ENCODE data around the gene SUGCT. TPM values are rescaled to one million over a fixed set of nuclear protein-coding genes. Genes with fewer than 3 reads are reported as not detected.

SUGCT gene
- total RNA-seq, 4 donors from 2014 or later, result 7.8 to 15.0 (median 12.8) TPM

- no peak overlapping the region for H3K27ac ChIP-seq (replicated peaks in 1 of 4)
These were observed 384.2 kb downstream of the SUGCT start for GRCh38 chr7:40519009-40519408.

GRCh38 chr7:40520986-40521738, 386.4 kb downstream of the SUGCT start:
- DNase-seq (ENCODE audit: extremely low spot score), result no peak
- H3K27me3 ChIP-seq, result no peaks in the 10 kb centered on the region
- H3K27ac ChIP-seq (replicated peaks in 1 of 4), result peak overlapping the region; percentile 37 to 70 (median 52)
- TF ChIP-seq EP300 (IDR thresholded peaks at IDR 0.05), result no peak
- no peak for TF ChIP-seq CTCF (IDR thresholded peaks at IDR 0.05)
- no peak for TF ChIP-seq POLR2AphosphoS5 (IDR thresholded peaks at IDR 0.05)
- no peak for TF ChIP-seq POLR2A (IDR thresholded peaks at IDR 0.05; ENCODE audit: low read depth)
- H3K4me1 ChIP-seq, result peaks cover 0 to 38% (median 23%) of the 10 kb centered on the region in 4 donors
- H3K4me3 ChIP-seq, result no peak overlapping the region
- no peaks in the 10 kb centered on the region for H3K36me3 ChIP-seq
- H3K9me3 ChIP-seq, result no peaks in the 10 kb centered on the region
- intact Hi-C loops (cut with DNase I), result no loop called here
- 51% methylated on average over 7 of the region's 7 CpGs for WGBS

More at GRCh38 chr7:40519009-40519408, 384.2 kb downstream of the SUGCT start:
- Histone ChIP-seq H3K4me1 (peaks cover 0 to 20% (median 9%) of the 10 kb centered on the region in 4 donors), H3K4me3 (no peak overlapping the region), H3K36me3 (no peaks in the 10 kb centered on the region), H3K27me3 (no peaks in the 10 kb centered on the region), H3K9me3 (no peaks in the 10 kb centered on the region)
- WGBS, result 99% methylated on average over 3 of the region's 3 CpGs
- TF ChIP-seq CTCF (IDR thresholded peaks at IDR 0.05) (no peak), POLR2AphosphoS5 (IDR thresholded peaks at IDR 0.05) (no peak), EP300 (IDR thresholded peaks at IDR 0.05) (no peak), POLR2A (IDR thresholded peaks at IDR 0.05; ENCODE audit: low read depth) (no peak)
- no peak for DNase-seq (ENCODE audit: extremely low spot score)
- intact Hi-C loops (cut with DNase I), result no loop called here

- peak overlapping the region; percentile 5 to 63 (median 34) for H3K27ac ChIP-seq (replicated peaks in 1 of 4)
- no peak for DNase-seq (ENCODE audit: extremely low spot score)
- no peaks in the 10 kb centered on the region for H3K27me3 ChIP-seq
- intact Hi-C loops (cut with DNase I), result no loop called here
- WGBS, result 35% methylated on average over 3 of the region's 3 CpGs
- H3K4me3 ChIP-seq, result no peak overlapping the region
- TF ChIP-seq POLR2AphosphoS5 (IDR thresholded peaks at IDR 0.05), result no peak
- TF ChIP-seq EP300 (IDR thresholded peaks at IDR 0.05), result no peak
- TF ChIP-seq CTCF (IDR thresholded peaks at IDR 0.05), result no peak
- no peak for TF ChIP-seq POLR2A (IDR thresholded peaks at IDR 0.05; ENCODE audit: low read depth)
- H3K4me1 ChIP-seq, result peaks cover 0 to 52% (median 39%) of the 10 kb centered on the region in 4 donors
- no peaks in the 10 kb centered on the region for H3K36me3 ChIP-seq
- no peaks in the 10 kb centered on the region for H3K9me3 ChIP-seq
These were observed 391.0 kb downstream of the SUGCT start for GRCh38 chr7:40525764-40526163.

- Histone ChIP-seq H3K27me3 (no peaks in the 10 kb centered on the region), H3K9me3 (no peaks in the 10 kb centered on the region), H3K4me1 (peaks cover 0 to 38% (median 32%) of the 10 kb centered on the region in 4 donors), H3K27ac (replicated peaks in 1 of 4) (peak overlapping the region; percentile 5 to 63 (median 34)), H3K4me3 (no peak overlapping the region), H3K36me3 (no peaks in the 10 kb centered on the region)
- 58% methylated on average over 1 of the region's 1 CpG for WGBS
- no peak for DNase-seq (ENCODE audit: extremely low spot score)
- no peak for TF ChIP-seq POLR2A (IDR thresholded peaks at IDR 0.05; ENCODE audit: low read depth)
- intact Hi-C loops (cut with DNase I), result no loop called here
These were observed 392.3 kb downstream of the SUGCT start for GRCh38 chr7:40526951-40527715.

GRCh38 chr7:40527723-40528122, 392.9 kb downstream of the SUGCT start:
- intact Hi-C loops (cut with DNase I), result no loop called here
- peaks cover 0 to 37% (median 32%) of the 10 kb centered on the region in 4 donors for H3K4me1 ChIP-seq
- H3K27ac ChIP-seq (replicated peaks in 1 of 4), result peak overlapping the region in 2 of 4 donors; percentile 58 to 63
- no peak overlapping the region for H3K4me3 ChIP-seq
- DNase-seq (ENCODE audit: extremely low spot score), result no peak
- H3K36me3 ChIP-seq, result no peaks in the 10 kb centered on the region
- H3K9me3 ChIP-seq, result no peaks in the 10 kb centered on the region
- H3K27me3 ChIP-seq, result no peaks in the 10 kb centered on the region
- TF ChIP-seq CTCF (IDR thresholded peaks at IDR 0.05), result peak in 1 of 3 experiments; percentile 6
- TF ChIP-seq POLR2A (IDR thresholded peaks at IDR 0.05; ENCODE audit: low read depth), result no peak

Measured in esophagus muscularis mucosa (tissue), 4 donors.